ENCODE results near the gene CPM.

- TF ChIP-seq CTCF (conservative IDR thresholded peaks at IDR 0.05) (no peak), EZH2 (IDR thresholded peaks at IDR 0.05; ENCODE audit: low read depth) (no peak)
These were observed 126.3 kb downstream of the CPM start for GRCh38 chr12:68806488-68807237.
